Measurements from ENCODE around the gene TTYH2. TPM values are rescaled to one million over a fixed set of nuclear protein-coding genes. Genes with fewer than 3 reads are reported as not detected.

TTYH2 gene
- total and polyA plus RNA-seq, 2 donors (not counting 1 experiment from before 2014, with no cell fraction given), result 3.0 to 3.1 TPM

DNA sequence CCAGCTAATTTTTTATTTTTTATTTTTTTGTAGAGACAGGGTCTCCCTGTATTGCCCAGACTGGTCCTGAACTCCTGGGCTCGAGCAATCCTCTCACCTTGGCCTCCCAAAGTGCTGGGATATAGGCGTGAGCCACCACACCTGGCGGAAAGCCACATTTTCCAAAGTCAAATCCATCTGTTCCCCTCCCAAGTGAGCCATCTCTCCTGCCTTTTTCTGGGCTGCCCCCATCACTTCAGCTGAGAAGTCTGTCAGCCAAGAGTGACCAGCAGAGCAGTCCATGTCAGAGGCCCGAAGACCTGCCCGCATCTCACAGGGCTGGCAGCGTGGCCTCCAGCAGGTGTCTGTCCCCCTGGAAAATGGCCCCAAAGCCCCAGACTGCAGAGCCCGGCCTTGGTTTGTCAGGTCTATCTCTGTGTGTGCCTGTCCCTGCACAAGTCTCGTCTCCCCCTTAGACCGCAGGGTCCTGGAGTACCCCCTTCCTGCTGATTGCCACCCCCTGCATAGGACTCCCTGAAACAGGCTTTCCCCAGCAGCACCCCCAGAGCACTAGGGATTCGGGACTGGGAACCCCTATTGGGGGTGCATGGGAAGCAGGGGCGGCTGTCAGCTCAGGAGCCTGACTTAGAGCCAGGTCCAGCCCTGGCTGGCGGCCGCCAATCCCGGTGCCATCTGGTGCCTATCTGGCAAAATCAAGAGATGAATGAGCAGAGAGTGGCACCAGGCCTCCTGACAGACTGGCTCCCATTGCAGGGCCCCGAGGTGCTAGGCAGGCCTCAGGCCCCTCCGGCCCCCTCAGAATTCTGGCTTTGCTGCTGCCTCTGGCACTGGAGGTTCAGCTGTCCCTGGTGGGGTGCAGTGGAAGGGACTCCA, 7.8 kb downstream of the TTYH2 start:
- no peak overlapping the region for H3K4me3 ChIP-seq (ENCODE audit: control extremely low read depth in 1 of 5, extremely low read depth in 1 of 5, insufficient read depth in 1 of 5, low read depth in 2 of 5, low read length in 4 of 5)
- 95% methylated on average over 16 of the region's 16 CpGs for WGBS (ENCODE audit: insufficient coverage)

DNA sequence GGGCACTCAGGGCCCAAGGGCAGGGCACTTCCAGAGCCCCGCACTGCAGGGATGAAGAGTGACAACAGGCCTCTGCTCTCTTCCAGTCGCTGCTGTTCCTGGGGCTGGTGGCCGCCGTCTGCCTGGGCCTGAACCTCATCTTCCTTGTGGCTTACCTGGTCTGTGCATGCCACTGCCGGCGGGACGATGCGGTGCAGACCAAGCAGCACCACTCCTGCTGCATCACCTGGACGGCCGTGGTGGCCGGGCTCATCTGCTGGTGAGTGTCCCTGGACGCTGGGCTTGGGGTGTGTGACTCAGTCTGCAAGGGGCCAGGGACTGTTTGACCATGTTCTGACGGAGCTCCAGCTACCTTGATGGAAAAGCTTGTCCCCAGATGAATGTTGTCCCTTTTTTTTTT, 9.0 kb downstream of the TTYH2 start:
- H3K9me3 ChIP-seq (ENCODE audit: control extremely low read depth in 1 of 3, control insufficient read depth in 2 of 3, insufficient read depth in 1 of 3, low read length in 2 of 3), result no peaks in the 10 kb centered on the region
- ChIA-PET POLR2A (no interaction called here), CTCF (interaction anchor here (0.9 to 1.1 kb wide), 2 partner anchors 11 to 19 kb away, joined by 3 read pairs; partner anchors contain the start of gene RPL38)
- no peak overlapping the region for H3K9ac ChIP-seq (ENCODE audit: low read length)
- no peak overlapping the region for H3K4me3 Mint-ChIP-seq
- 96% methylated on average over 12 of the region's 13 CpGs for WGBS (ENCODE audit: insufficient coverage)
- ATAC-seq (ENCODE audit: low read depth), result no peak
- DNase-seq, result no peak
- H3K9me3 Mint-ChIP-seq (ENCODE audit: insufficient read depth), result no peaks in the 10 kb centered on the region
- no peaks in the 10 kb centered on the region for H3K4me1 ChIP-seq (ENCODE audit: control insufficient read depth in 2 of 2, insufficient read depth in 2 of 2, low read length in 2 of 2)
- no peaks in the 10 kb centered on the region for H3K36me3 ChIP-seq (replicated peaks in 1 of 2; ENCODE audit: control extremely low read depth in 1 of 2, control insufficient read depth in 1 of 2, extremely low read depth in 1 of 2, insufficient read depth in 2 of 2, low read length in 1 of 2)
- H3K4me1 Mint-ChIP-seq, result no peaks in the 10 kb centered on the region
- H3K79me2 ChIP-seq (ENCODE audit: control insufficient read depth, insufficient read depth, low read length), result no peaks in the 10 kb centered on the region
- no peak for TF ChIP-seq EZH2 (IDR thresholded peaks at IDR 0.05; ENCODE audit: borderline replicate concordance, insufficient read depth, low read depth, low read length, poor library complexity, severe bottlenecking)
- TF ChIP-seq, protein P1, sequence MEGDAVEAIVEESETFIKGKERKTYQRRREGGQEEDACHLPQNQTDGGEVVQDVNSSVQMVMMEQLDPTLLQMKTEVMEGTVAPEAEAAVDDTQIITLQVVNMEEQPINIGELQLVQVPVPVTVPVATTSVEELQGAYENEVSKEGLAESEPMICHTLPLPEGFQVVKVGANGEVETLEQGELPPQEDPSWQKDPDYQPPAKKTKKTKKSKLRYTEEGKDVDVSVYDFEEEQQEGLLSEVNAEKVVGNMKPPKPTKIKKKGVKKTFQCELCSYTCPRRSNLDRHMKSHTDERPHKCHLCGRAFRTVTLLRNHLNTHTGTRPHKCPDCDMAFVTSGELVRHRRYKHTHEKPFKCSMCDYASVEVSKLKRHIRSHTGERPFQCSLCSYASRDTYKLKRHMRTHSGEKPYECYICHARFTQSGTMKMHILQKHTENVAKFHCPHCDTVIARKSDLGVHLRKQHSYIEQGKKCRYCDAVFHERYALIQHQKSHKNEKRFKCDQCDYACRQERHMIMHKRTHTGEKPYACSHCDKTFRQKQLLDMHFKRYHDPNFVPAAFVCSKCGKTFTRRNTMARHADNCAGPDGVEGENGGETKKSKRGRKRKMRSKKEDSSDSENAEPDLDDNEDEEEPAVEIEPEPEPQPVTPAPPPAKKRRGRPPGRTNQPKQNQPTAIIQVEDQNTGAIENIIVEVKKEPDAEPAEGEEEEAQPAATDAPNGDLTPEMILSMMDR (IDR thresholded peaks at IDR 0.05), result no peak
- intact Hi-C loops (cut with micrococcal nuclease), result no loop called here
- H3K27me3 Mint-ChIP-seq, result no peaks in the 10 kb centered on the region
- no peaks in the 10 kb centered on the region for H4K20me1 ChIP-seq (ENCODE audit: control insufficient read depth, insufficient read depth, low read length, poor library complexity, severe bottlenecking)
- H3K4me3 ChIP-seq (ENCODE audit: control extremely low read depth in 1 of 5, extremely low read depth in 1 of 5, insufficient read depth in 1 of 5, low read depth in 2 of 5, low read length in 4 of 5), result no peak overlapping the region
- H3K27ac ChIP-seq (ENCODE audit: low read length in 2 of 2), result no peak overlapping the region
- no peak overlapping the region for H2AFZ ChIP-seq (ENCODE audit: insufficient read depth, low read depth, low read length, poor library complexity, severe bottlenecking)
- no peak overlapping the region for H3K4me2 ChIP-seq (replicated peaks; ENCODE audit: low read depth, low read length, poor library complexity, severe bottlenecking)
- no peaks in the 10 kb centered on the region for H3K27me3 ChIP-seq (replicated peaks in 1 of 4; ENCODE audit: control extremely low read depth in 1 of 4, control insufficient read depth in 3 of 4, insufficient read depth in 4 of 4, low read length in 3 of 4)
- H3K27ac Mint-ChIP-seq, result no peak overlapping the region

More for the DNA sequence above, 7.8 kb downstream of the TTYH2 start:
- Mint-ChIP-seq H3K9me3 (ENCODE audit: insufficient read depth) (no peaks in the 10 kb centered on the region), H3K27me3 (no peaks in the 10 kb centered on the region), H3K4me3 (no peak overlapping the region), H3K27ac (no peak overlapping the region), H3K4me1 (peaks cover 5% of the 10 kb centered on the region)
- POLR2A ChIA-PET, result no interaction called here
- Histone ChIP-seq H3K4me2 (replicated peaks; ENCODE audit: low read depth, low read length, poor library complexity, severe bottlenecking) (no peak overlapping the region), H3K9ac (ENCODE audit: low read length) (no peak overlapping the region), H3K27me3 (replicated peaks in 1 of 4; ENCODE audit: control extremely low read depth in 1 of 4, control insufficient read depth in 3 of 4, insufficient read depth in 4 of 4, low read length in 3 of 4) (no peaks in the 10 kb centered on the region), H3K79me2 (ENCODE audit: control insufficient read depth, insufficient read depth, low read length) (no peaks in the 10 kb centered on the region), H3K36me3 (replicated peaks in 1 of 2; ENCODE audit: control extremely low read depth in 1 of 2, control insufficient read depth in 1 of 2, extremely low read depth in 1 of 2, insufficient read depth in 2 of 2, low read length in 1 of 2) (no peaks in the 10 kb centered on the region), H3K9me3 (ENCODE audit: control extremely low read depth in 1 of 3, control insufficient read depth in 2 of 3, insufficient read depth in 1 of 3, low read length in 2 of 3) (no peaks in the 10 kb centered on the region), H2AFZ (ENCODE audit: insufficient read depth, low read depth, low read length, poor library complexity, severe bottlenecking) (no peak overlapping the region), H4K20me1 (ENCODE audit: control insufficient read depth, insufficient read depth, low read length, poor library complexity, severe bottlenecking) (no peaks in the 10 kb centered on the region), H3K4me1 (ENCODE audit: control insufficient read depth in 2 of 2, insufficient read depth in 2 of 2, low read length in 2 of 2) (peaks cover under 1 to 12% of the 10 kb centered on the region in 2 donors), H3K27ac (ENCODE audit: low read length in 2 of 2) (no peak overlapping the region)
- ATAC-seq (ENCODE audit: low read depth) (no peak), DNase-seq (no peak)
- CTCF ChIA-PET, result interaction anchor here (0.9 to 1.2 kb wide), 3 partner anchors 10 to 18 kb away, joined by 3 to 5 read pairs (median 3); partner anchors contain the start of gene RPL38
- intact Hi-C loops (cut with micrococcal nuclease), result no loop called here
- no peak for TF ChIP-seq EZH2 (IDR thresholded peaks at IDR 0.05; ENCODE audit: borderline replicate concordance, insufficient read depth, low read depth, low read length, poor library complexity, severe bottlenecking)
- TF ChIP-seq, protein P1 (IDR thresholded peaks at IDR 0.05), result no peak
